GM12873 (cell line): ENCODE measurements around the gene RAI1.

Experiments
- CTCF ChIP-seq: IDR thresholded peaks from 2 replicates; pipeline ENCODE4 v1.5.1; 2012; ENCODE audit warnings: low read depth, mild to moderate bottlenecking, moderate library complexity, low read length, control low read depth; ENCODE audit not compliant: insufficient read depth; ENCODE audit errors: missing control alignments

The RAI1 gene

GRCh38 chr17:17682293-17682736, 1.1 kb downstream of the RAI1 start:
- TF ChIP-seq CTCF = no peak

- no peak for TF ChIP-seq CTCF
Measured at GRCh38 chr17:17682737-17683680, 1.8 kb downstream of the RAI1 start.

- no peak for TF ChIP-seq CTCF
Measured at GRCh38 chr17:17683710-17684365, 2.6 kb downstream of the RAI1 start.

GRCh38 chr17:17684906-17685774, 3.9 kb downstream of the RAI1 start:
- TF ChIP-seq CTCF = no peak

- no peak for TF ChIP-seq CTCF
Measured at GRCh38 chr17:17685775-17686291, 4.6 kb downstream of the RAI1 start.

- no peak for TF ChIP-seq CTCF
Measured at GRCh38 chr17:17689312-17689711, 8.1 kb downstream of the RAI1 start.
